VCaP (cell line): ENCODE results near the gene ILDR2.

Experiments used
- H3K27ac ChIP-seq: fragments of 450-650 bp; 2 replicates; pipeline ENCODE4 v1.5.1; 2017
- CTCF ChIP-seq: fragments of 450-650 bp; conservative IDR thresholded peaks from 2 replicates; pipeline ENCODE4 v1.5.1; 2017; ENCODE audit warnings: mild to moderate bottlenecking, moderate library complexity

Gene ILDR2

GRCh38 chr1:166971252-166971651, 4.1 kb downstream of the ILDR2 start:
- no peak for TF ChIP-seq CTCF
- H3K27ac ChIP-seq = no peak overlapping the region

- H3K27ac ChIP-seq = no peak overlapping the region
- no peak for TF ChIP-seq CTCF
Observed at GRCh38 chr1:166969074-166969677, 6.2 kb downstream of the ILDR2 start.

GRCh38 chr1:166960858-166961474, 14.4 kb downstream of the ILDR2 start:
- no peak for TF ChIP-seq CTCF
- H3K27ac ChIP-seq = no peak overlapping the region

- no peak for TF ChIP-seq CTCF
- no peak overlapping the region for H3K27ac ChIP-seq
Observed at GRCh38 chr1:166956872-166957271, 18.5 kb downstream of the ILDR2 start.

GRCh38 chr1:166956057-166956850, 19.1 kb downstream of the ILDR2 start:
- TF ChIP-seq CTCF = no peak

GRCh38 chr1:166953491-166953890, 21.8 kb downstream of the ILDR2 start:
- TF ChIP-seq CTCF = no peak
- H3K27ac ChIP-seq = no peak overlapping the region

More at GRCh38 chr1:166956057-166956850, 19.1 kb downstream of the ILDR2 start:
- H3K27ac ChIP-seq = no peak overlapping the region

- no peak overlapping the region; the same call in 1 of the 2 replicates for H3K27ac ChIP-seq
- no peak for TF ChIP-seq CTCF
Observed at GRCh38 chr1:166952002-166952746, 23.2 kb downstream of the ILDR2 start.
